GM18502 (cell line): ENCODE data around the gene RFC1.

Experiments
- ATAC-seq: cut with Tn5 transposase; IDR thresholded peaks from one replicate; pipeline ENCODE4 v1.9.1; 2021; ENCODE audit warnings: mild to moderate bottlenecking; ENCODE audit not compliant: unreplicated experiment, poor library complexity

The RFC1 gene

GRCh38 chr4:39353478-39354253 lies 12.5 kb downstream of the RFC1 start:
- ATAC-seq, result peak; percentile 78

DNA sequence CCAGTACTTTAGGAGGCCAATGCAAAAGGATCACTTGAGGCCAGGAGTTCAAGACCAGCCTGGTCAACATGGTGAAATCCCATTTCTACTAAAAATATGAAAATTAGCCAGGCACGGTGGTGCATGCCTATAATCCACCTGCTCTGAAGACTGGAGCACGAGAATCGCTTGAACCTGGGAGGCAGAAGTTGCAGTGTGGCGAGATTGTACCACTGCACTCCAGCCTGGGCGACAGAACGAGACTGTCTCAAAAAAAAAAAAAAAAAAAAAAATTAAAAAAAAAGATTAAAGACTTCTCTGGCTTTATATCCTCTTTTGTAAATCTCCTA lies 13.0 kb downstream of the RFC1 start:
- ATAC-seq, result peak; percentile 30

DNA sequence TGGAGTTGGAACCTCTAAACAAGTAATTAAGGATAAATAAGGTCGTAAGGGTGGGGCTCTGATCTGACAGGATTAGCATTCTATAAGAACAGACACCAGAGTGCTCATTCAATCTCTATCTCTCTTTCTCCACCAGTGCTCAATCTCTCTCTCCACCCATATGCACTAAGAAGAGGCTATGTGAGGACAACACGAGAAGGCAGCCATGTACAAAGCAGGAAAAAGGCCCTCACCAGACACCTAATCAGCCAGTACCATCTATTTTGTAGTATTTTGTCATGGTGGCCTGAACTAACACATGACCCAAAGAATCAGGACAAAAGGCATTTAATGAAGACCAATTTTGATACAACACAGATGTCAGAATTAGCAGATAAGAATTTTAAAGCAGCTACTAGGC lies 16.8 kb downstream of the RFC1 start:
- no peak for ATAC-seq

GRCh38 chr4:39348371-39349315 lies 17.5 kb downstream of the RFC1 start:
- ATAC-seq, result no peak

GRCh38 chr4:39346856-39347519 lies 19.2 kb downstream of the RFC1 start:
- ATAC-seq, result no peak

GRCh38 chr4:39342731-39343130 lies 23.4 kb downstream of the RFC1 start:
- no peak for ATAC-seq

- ATAC-seq, result no peak
Observed at GRCh38 chr4:39341075-39341725, 25.0 kb downstream of the RFC1 start.

GRCh38 chr4:39339968-39340367 lies 26.2 kb downstream of the RFC1 start:
- ATAC-seq, result no peak

- no peak for ATAC-seq
Observed at GRCh38 chr4:39337841-39338240, 28.3 kb downstream of the RFC1 start.

DNA sequence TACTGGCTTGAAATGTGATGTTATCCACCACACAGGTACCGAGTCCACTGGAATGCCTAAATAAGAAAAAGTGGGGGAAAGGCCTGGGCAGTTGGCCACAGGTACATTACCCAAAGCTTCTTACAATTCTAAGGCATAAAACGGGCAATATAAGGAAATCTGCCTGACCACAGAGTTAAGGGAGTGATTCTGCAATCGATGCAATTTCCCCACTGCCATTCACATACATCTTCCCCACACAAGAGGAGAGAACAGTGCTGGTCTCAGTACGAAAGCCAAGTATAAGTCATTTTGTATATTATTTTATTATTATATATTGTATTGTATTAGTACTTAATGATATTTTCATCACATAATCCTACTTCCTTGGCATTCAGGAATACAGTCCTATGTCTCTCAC lies 30.6 kb downstream of the RFC1 start:
- ATAC-seq, result no peak

- no peak for ATAC-seq
Observed at GRCh38 chr4:39331191-39331590, 35.0 kb downstream of the RFC1 start.

DNA sequence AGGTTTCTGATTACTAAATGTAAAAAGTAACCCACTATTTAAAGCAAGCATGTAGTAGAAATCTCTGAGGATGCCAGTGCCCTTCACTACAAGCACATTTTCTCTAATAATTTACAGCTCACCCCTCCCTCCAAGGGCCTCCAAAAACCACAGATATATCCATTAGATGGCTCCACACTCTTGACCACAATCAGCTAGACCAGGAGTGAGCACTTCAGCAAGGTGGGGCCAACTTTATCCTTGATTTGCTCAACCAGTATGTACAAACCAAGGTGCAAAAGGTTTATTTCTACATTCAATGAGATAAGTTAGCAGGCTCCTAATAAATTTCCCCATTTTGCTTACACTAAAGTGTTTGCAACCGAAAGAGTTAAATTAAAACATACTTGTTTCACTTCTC lies 35.8 kb downstream of the RFC1 start:
- ATAC-seq, result no peak

GRCh38 chr4:39326468-39326977 lies 39.6 kb downstream of the RFC1 start:
- ATAC-seq, result no peak

- no peak for ATAC-seq
Observed at GRCh38 chr4:39324897-39325613, 41.1 kb downstream of the RFC1 start.

DNA sequence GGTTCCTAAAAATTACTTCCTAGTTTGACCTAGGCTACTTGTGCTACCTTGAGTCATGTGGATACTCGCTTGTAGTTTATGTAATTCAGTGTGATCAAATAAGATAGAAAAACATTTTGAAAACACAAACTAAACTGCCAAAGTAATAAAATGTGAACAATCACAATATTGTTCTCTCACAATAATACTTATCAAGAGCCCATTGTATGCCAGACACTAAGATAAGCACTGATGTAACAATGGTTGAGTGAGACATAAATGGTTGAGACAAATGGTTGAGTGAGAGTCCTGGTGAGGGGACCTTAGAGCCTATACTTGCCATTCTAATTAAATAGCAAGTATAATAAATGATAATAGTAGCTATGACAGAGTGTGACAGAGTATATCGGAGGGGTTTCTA lies 41.7 kb downstream of the RFC1 start:
- ATAC-seq, result no peak

DNA sequence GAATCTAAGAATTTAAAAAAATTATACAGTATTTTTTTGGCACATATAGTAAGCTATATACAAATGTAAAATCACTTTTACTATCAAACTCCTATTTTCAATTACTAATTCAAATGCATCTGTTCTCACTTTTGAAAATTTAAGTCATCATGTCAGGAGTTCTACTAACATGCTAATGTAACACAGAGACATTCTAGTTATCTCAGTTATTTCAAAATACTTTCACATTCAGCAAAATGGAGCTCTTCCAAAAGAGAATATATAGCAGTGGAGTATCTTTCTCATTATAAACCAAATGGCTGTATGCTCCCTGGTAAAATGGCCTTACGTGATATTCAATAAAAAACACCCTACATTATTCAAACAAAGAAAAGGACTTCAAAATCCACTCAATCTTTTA lies 42.3 kb downstream of the RFC1 start:
- ATAC-seq, result no peak

GRCh38 chr4:39320381-39321115 lies 45.6 kb downstream of the RFC1 start:
- no peak for ATAC-seq

- no peak for ATAC-seq
Observed at GRCh38 chr4:39319676-39320075, 46.5 kb downstream of the RFC1 start.

DNA sequence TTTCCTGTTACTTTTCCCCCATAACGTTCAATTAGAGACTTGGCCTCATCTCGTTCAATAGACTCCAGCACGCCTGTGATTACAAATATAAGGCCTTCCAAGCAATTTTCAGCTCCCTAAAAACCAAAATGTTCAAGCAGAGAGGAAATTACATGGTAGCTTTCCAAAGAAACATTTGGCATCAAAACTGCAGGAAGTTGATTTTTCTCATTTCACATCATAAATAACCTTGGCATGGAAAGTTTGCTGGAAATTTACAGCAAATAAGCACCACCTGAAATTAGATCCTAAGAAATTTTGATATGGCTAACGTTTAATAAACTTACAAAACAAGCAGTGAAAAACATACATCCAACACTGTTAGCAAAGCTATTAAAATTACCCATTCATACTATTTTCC lies 53.3 kb downstream of the RFC1 start:
- ATAC-seq, result no peak
